ENCODE measurements around the gene FOXJ3. TPM values are rescaled to one million over a fixed set of nuclear protein-coding genes. Genes with fewer than 3 reads are reported as not detected.

Gene FOXJ3
- total and polyA plus RNA-seq, 2 of the 13 experiments (the other 11 are each of a cell fraction or from before 2014, with no cell fraction given): 16.6 to 48.5 TPM

DNA sequence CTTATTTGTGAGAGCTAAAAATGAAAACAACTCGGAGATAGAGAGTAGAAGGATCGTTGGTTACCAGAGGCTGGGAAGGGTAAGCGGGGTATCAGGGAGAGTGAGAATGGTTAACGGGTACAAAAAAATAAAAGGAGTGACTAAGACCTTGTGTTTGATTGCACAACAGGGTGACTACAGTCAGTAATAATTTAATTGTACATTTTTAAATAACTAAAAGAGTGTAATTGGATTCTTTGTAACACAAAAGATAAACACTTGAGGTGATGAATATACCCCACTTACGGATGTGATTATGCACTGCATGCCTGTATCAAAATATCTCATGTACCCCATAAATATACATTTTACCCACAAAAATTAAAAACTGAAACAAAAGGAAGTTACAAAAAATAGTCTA is 29.4 kb downstream of the FOXJ3 start:
- DNase-seq (ENCODE audit: low spot score): no peak
- Histone ChIP-seq H3K4me1 (ENCODE audit: insufficient read depth, low read length) (no peaks in the 10 kb centered on the region), H2AFZ (ENCODE audit: low read length) (no peak overlapping the region), H3K27ac (ENCODE audit: extremely low read length, insufficient read depth, low read length) (no peak overlapping the region), H3K27me3 (ENCODE audit: control insufficient read depth in 1 of 2, insufficient read depth in 2 of 2, low read length in 2 of 2) (no peaks in the 10 kb centered on the region), H3K4me2 (ENCODE audit: low read depth, low read length) (no peak overlapping the region), H4K20me1 (ENCODE audit: insufficient read depth, low read length) (peaks cover 6% of the 10 kb centered on the region), H3K9me3 (ENCODE audit: low read length) (no peaks in the 10 kb centered on the region), H3K79me2 (ENCODE audit: insufficient read depth, low read length) (peaks cover 59% of the 10 kb centered on the region), H3K4me3 (replicated peaks in 1 of 3; ENCODE audit: insufficient read depth in 1 of 3, low read depth in 2 of 3, low read length in 3 of 3) (no peak overlapping the region), H3K9ac (ENCODE audit: insufficient read depth, low read depth, low read length) (no peak overlapping the region), H3K36me3 (replicated peaks in 1 of 2; ENCODE audit: control insufficient read depth in 1 of 2, insufficient read depth in 2 of 2, low read length in 2 of 2) (peaks cover 6 to 21% of the 10 kb centered on the region in 2 experiments)
- no peak for ATAC-seq
- ChIA-PET POLR2A (no interaction called here), CTCF (ENCODE audit: low intra/inter-chr PET ratio, low total read pairs) (no interaction called here)
- TF ChIP-seq, protein P1, sequence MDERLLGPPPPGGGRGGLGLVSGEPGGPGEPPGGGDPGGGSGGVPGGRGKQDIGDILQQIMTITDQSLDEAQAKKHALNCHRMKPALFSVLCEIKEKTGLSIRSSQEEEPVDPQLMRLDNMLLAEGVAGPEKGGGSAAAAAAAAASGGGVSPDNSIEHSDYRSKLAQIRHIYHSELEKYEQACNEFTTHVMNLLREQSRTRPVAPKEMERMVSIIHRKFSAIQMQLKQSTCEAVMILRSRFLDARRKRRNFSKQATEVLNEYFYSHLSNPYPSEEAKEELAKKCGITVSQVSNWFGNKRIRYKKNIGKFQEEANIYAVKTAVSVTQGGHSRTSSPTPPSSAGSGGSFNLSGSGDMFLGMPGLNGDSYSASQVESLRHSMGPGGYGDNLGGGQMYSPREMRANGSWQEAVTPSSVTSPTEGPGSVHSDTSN (CRISPR knock-in tag; IDR thresholded peaks at IDR 0.05): no peak
- TF ChIP-seq, protein P2, sequence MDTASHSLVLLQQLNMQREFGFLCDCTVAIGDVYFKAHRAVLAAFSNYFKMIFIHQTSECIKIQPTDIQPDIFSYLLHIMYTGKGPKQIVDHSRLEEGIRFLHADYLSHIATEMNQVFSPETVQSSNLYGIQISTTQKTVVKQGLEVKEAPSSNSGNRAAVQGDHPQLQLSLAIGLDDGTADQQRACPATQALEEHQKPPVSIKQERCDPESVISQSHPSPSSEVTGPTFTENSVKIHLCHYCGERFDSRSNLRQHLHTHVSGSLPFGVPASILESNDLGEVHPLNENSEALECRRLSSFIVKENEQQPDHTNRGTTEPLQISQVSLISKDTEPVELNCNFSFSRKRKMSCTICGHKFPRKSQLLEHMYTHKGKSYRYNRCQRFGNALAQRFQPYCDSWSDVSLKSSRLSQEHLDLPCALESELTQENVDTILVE (CRISPR knock-in tag; IDR thresholded peaks at IDR 0.05): no peak
- TF ChIP-seq AKAP8 (CRISPR knock-in tag; IDR thresholded peaks at IDR 0.05) (no peak), RFX1 (IDR thresholded peaks at IDR 0.05) (no peak), SRY (CRISPR knock-in tag; IDR thresholded peaks at IDR 0.05) (no peak), PITX1 (CRISPR knock-in tag; IDR thresholded peaks at IDR 0.05) (no peak), SIN3B (IDR thresholded peaks at IDR 0.05; ENCODE audit: low read length) (no peak)
- TF ChIP-seq, protein P3, sequence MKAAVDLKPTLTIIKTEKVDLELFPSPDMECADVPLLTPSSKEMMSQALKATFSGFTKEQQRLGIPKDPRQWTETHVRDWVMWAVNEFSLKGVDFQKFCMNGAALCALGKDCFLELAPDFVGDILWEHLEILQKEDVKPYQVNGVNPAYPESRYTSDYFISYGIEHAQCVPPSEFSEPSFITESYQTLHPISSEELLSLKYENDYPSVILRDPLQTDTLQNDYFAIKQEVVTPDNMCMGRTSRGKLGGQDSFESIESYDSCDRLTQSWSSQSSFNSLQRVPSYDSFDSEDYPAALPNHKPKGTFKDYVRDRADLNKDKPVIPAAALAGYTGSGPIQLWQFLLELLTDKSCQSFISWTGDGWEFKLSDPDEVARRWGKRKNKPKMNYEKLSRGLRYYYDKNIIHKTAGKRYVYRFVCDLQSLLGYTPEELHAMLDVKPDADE (CRISPR knock-in tag; IDR thresholded peaks at IDR 0.05): no peak
- TF ChIP-seq, protein P4, sequence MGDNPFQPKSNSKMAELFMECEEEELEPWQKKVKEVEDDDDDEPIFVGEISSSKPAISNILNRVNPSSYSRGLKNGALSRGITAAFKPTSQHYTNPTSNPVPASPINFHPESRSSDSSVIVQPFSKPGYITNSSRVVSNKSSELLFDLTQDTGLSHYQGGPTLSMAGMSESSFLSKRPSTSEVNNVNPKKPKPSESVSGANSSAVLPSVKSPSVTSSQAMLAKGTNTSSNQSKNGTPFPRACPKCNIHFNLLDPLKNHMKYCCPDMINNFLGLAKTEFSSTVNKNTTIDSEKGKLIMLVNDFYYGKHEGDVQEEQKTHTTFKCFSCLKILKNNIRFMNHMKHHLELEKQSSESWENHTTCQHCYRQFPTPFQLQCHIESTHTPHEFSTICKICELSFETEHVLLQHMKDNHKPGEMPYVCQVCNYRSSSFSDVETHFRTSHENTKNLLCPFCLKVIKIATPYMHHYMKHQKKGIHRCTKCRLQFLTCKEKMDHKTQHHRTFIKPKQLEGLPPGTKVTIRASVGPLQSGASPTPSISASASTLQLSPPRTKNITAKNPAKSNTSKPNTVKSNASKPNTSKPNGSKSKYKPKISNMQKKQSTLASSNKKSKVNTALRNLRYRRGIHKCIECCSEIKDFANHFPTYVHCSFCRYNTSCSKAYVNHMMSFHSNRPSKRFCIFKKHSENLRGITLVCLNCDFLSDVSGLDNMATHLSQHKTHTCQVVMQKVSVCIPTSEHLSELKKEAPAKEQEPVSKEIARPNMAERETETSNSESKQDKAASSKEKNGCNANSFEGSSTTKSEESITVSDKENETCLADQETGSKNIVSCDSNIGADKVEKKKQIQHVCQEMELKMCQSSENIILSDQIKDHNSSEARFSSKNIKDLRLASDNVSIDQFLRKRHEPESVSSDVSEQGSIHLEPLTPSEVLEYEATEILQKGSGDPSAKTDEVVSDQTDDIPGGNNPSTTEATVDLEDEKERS (CRISPR knock-in tag; IDR thresholded peaks at IDR 0.05): no peak
- in situ Hi-C loops (cut with HindIII; ENCODE audit: extremely low pct_ligation_motif_present, low pct_unique_long_range_greater_than_20kb) (no loop called here), intact Hi-C loops (cut with micrococcal nuclease; ENCODE audit: unreplicated experiment) (no loop called here)
- WGBS (ENCODE audit: low lambda C conversion rate): 98% methylated on average over 5 of the region's 5 CpGs
- no peak for FAIRE-seq
- BruUV-seq (replicated peaks): no TSS peak
